ENCODE results near the gene TCN2.

Gene TCN2

DNA sequence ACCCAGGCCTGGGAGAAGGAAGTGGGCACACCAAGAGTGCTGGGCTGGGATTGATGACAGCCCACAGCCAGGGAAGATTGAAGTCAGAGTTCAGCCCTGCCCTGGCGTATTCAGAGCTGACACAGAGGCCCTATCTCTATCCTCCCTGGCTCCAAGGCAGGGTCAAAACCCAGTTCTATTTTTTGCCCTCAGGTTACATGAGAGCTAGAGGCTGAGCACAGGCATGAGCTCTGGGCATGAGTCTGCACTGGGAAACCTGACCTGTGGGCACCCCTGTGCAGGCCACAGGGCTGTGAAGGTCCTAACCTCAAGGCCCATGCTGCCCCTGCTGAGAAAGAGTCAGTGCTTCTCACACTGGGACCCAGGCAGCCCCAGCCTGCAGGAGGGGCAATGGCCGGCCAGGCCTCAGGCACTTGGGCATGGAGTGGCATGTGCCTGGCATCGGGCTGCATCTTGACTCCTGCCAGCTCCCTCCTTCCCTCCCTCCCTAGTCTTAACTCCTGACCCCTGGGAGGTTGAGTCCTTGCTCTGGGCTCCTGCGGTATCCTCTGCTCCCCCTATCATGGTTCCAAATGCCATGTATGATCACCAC lies 34.0 kb downstream of the TCN2 start:
- Histone ChIP-seq H3K4me3 (no peak overlapping the region), H3K4me1 (peaks cover 15 to 51% (median 20%) of the 10 kb centered on the region in 10 experiments), H3K4me2 (peak overlapping the region in 2 of 11 experiments; percentile 29 to 42; a peak in 2 of 22 replicates), H3K9ac (0 out of 22 replicates have a peak overlapping the region, but pooled peaks of 1 of the 11 experiments have one; percentile 45), H3K27me3 (no peaks in the 10 kb centered on the region), H3K36me3 (peaks cover 0 to 8% (median 6%) of the 10 kb centered on the region in 11 experiments; a peak in 5 of 22 replicates), H4K20me1 (peaks cover 0 to 49% (median 8%) of the 10 kb centered on the region in 11 experiments; a peak in 7 of 22 replicates), H3K27ac (no peak overlapping the region), H3K9me3 (replicated peaks in 1 of 11) (peaks cover 9 to 20% (median 12%) of the 10 kb centered on the region in 11 experiments; a peak in 21 of 22 replicates)
- no peak for TF ChIP-seq Cebpa-rat (IDR thresholded peaks at IDR 0.05)

DNA sequence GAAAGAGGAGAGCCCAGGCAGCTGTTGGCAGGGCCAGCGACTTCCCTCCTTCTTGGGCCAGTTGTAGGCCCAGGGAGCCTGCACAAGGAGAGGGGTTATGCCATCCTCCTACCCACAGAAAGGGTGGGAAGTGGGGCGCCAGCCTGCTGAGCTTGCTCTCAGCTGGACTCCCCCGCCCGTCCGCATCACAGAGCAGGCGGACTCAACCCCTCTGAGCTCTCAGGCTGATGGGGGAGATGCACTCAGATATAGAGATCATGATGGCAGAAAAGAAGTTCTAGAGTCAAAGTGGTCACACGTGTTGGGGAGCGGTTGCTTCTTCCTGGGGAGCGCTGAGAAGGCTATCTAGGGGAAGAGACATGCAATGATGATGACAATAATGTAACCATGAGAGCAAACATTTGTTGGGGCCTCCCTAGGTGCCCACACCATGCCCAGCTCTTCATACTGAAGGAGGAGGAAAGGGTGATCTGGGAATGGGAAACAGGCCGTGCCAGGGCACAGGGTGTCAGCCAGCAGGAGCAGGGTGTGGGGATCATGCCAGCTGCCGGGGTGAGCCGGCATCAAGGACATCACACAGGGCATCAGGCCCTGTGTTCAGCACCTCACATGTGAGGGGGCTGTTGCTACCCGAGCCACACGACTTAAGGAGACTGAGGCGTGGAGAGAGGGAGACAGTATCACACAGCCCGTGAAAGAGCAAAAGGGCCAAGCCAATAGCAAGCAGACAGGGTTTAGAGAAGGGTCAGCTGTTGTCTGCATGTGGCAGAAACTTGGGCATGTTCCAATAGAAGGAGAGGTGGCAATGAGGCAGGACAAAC lies 36.3 kb downstream of the TCN2 start:
- Histone ChIP-seq H3K4me3 (no peak overlapping the region), H3K4me2 (peak overlapping the region in 1 of 11 experiments; percentile 36; a peak in 1 of 22 replicates), H3K36me3 (peaks cover 0 to 17% (median 7%) of the 10 kb centered on the region in 11 experiments; a peak in 7 of 22 replicates), H3K27me3 (no peaks in the 10 kb centered on the region), H3K4me1 (peaks cover 8 to 47% (median 16%) of the 10 kb centered on the region in 10 experiments; a peak in 17 of 20 replicates), H4K20me1 (peaks cover 0 to 40% (median 6%) of the 10 kb centered on the region in 11 experiments; a peak in 5 of 22 replicates), H3K9ac (no peak overlapping the region), H3K27ac (no peak overlapping the region), H3K9me3 (replicated peaks in 1 of 11) (peaks cover 9 to 18% (median 12%) of the 10 kb centered on the region in 11 experiments; a peak in 21 of 22 replicates)
- no peak for TF ChIP-seq Cebpa-rat (IDR thresholded peaks at IDR 0.05)

DNA sequence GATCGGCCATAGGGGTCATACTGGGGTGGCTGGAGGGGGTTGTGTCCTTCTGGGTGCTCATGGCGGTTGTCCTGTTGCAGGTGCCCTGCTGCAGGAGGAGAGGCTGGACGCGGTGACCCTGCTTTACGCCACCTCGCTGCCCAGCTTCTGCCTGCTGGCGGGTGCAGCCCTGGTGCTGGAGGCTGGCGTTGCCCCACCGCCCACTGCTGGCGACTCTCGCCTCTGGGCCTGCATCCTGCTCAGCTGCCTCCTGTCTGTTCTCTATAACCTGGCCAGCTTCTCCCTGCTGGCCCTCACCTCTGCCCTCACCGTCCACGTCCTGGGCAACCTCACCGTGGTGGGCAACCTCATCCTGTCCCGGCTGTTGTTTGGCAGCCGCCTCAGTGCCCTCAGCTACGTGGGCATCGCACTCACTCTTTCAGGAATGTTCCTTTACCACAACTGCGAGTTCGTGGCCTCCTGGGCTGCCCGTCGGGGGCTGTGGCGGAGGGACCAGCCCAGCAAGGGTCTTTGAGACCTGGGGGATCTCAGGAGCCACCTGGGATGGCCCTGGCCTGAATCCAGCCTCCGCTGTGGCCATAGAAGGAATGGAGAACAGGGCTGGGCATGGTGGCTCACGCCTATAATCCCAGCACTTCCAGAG lies 39.7 kb downstream of the TCN2 start:
- Histone ChIP-seq H3K9me3 (replicated peaks in 1 of 11) (no peaks in the 10 kb centered on the region), H3K4me3 (no peak overlapping the region), H3K4me2 (peak overlapping the region in 1 of 11 experiments; percentile 68; a peak in 2 of 22 replicates), H3K36me3 (peaks cover 0 to 9% (median 0%) of the 10 kb centered on the region in 11 experiments; a peak in 4 of 22 replicates), H3K9ac (no peak overlapping the region), H4K20me1 (peaks cover 0 to 30% (median 0%) of the 10 kb centered on the region in 11 experiments; a peak in 5 of 22 replicates), H3K27me3 (no peaks in the 10 kb centered on the region), H3K27ac (0 out of 22 replicates have a peak overlapping the region, but pooled peaks of 1 of the 11 experiments have one; percentile 7), H3K4me1 (peaks cover 8 to 69% (median 36%) of the 10 kb centered on the region in 10 experiments; a peak in 18 of 20 replicates)
- TF ChIP-seq Cebpa-rat (IDR thresholded peaks at IDR 0.05): no peak

DNA sequence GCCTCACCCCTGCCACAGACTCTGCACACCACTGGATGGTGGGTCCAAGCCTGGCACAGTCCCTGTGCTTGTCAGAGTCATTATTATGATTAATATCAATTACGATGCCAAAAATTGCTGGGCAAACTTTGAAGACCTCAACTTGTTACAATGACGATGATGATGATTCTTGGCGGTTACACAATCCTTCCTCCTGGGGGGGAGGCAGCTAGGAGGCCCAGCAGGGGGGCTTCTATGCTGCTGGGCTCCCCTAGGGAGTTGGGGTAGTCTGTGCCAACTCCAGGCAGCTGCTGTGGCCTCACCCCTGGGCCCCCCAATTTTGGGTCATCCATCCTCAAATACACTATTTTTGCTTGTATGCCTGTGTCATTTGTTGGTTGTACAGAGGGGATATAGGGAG lies 40.6 kb downstream of the TCN2 start:
- H3K36me3 ChIP-seq: peaks cover 0 to 9% (median 0%) of the 10 kb centered on the region in 11 experiments; a peak in 3 of 22 replicates
- peaks cover 8 to 77% (median 36%) of the 10 kb centered on the region in 10 experiments; a peak in 18 of 20 replicates for H3K4me1 ChIP-seq
- no peak overlapping the region for H3K9ac ChIP-seq
- no peak for TF ChIP-seq Cebpa-rat (IDR thresholded peaks at IDR 0.05)
- H3K9me3 ChIP-seq (replicated peaks in 1 of 11): no peaks in the 10 kb centered on the region
- peak overlapping the region in 9 of 11 experiments; percentile 5 to 68 (median 50); a peak in 15 of 22 replicates for H3K4me2 ChIP-seq
- no peak overlapping the region for H3K4me3 ChIP-seq
- peaks cover 0 to 24% (median 0%) of the 10 kb centered on the region in 11 experiments; a peak in 5 of 22 replicates for H4K20me1 ChIP-seq
- H3K27me3 ChIP-seq: no peaks in the 10 kb centered on the region
- H3K27ac ChIP-seq: 0 out of 22 replicates have a peak overlapping the region, but pooled peaks of 1 of the 11 experiments have one; percentile 7

DNA sequence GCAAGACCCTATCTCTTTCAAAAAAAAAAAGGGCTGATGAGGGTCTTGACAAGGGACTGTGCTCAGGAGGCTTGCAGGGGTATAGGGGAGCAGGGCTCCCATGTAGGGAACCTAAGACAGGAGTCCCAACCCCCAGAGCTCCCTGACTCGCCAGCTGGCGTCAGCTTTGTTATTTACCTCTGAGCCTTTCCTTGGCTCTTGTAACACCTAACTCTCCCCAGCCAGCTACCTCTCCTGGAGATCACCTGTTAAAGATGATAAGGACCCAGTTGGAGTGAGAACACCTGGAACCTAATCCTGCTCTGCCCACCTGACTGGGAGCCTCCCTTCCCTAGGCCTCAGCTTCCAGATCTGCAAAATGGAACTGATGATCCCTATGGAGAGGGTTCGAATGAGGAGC lies 41.9 kb downstream of the TCN2 start:
- Histone ChIP-seq H3K4me3 (no peak overlapping the region), H3K4me2 (peak overlapping the region in 9 of 11 experiments; percentile 17 to 77 (median 52); a peak in 16 of 22 replicates)

DNA sequence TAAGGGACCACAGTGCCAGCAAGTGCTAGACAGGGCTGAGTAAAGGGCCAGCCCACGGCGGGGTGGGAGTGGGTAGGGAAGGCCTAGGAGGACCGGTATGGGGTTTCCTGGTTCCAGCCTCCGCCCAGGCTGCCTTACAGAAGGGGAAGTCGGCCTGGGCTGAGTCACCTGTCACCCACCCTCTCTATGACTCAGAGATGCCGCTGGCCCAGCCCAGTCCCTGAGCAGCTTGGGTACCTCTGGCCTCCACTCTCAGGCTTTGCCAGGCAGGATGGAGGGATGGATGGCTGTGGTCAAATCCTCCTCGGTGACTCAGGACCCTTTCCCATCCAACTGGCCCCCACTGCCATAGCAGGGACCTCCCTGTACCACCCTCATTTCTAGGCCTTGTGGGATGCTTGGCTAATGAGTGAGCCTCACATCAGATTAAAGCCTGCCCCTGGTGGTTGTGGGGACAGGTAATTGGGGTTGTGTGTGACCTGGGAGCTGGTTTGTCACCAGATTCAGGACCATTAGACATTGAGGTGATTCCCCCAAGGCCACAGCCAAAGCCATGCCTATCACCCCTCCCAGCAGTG lies 42.5 kb downstream of the TCN2 start:
- no peak for TF ChIP-seq Cebpa-rat (IDR thresholded peaks at IDR 0.05)
- peak overlapping the region in 6 of 11 experiments; percentile 22 to 65 (median 52); a peak in 9 of 22 replicates for H3K27ac ChIP-seq
- no peaks in the 10 kb centered on the region for H3K9me3 ChIP-seq (replicated peaks in 1 of 11)
- H3K4me2 ChIP-seq: peak overlapping the region in 9 of 11 experiments; percentile 17 to 77 (median 52); a peak in 17 of 22 replicates
- H4K20me1 ChIP-seq: peaks cover 0 to 9% (median 0%) of the 10 kb centered on the region in 11 experiments; a peak in 3 of 22 replicates
- peaks cover 0 to 17% (median 0%) of the 10 kb centered on the region in 11 experiments; a peak in 8 of 22 replicates for H3K36me3 ChIP-seq
- 0 out of 22 replicates have a peak overlapping the region, but pooled peaks of 1 of the 11 experiments have one; percentile 16 for H3K9ac ChIP-seq
- no peaks in the 10 kb centered on the region for H3K27me3 ChIP-seq
- peaks cover 8 to 63% (median 36%) of the 10 kb centered on the region in 10 experiments; a peak in 18 of 20 replicates for H3K4me1 ChIP-seq
- no peak overlapping the region for H3K4me3 ChIP-seq

More for the DNA sequence above, 41.9 kb downstream of the TCN2 start:
- TF ChIP-seq Cebpa-rat (IDR thresholded peaks at IDR 0.05): no peak
- H3K36me3 ChIP-seq: peaks cover 0 to 10% (median 0%) of the 10 kb centered on the region in 11 experiments; a peak in 3 of 22 replicates
- no peaks in the 10 kb centered on the region for H3K27me3 ChIP-seq
- peak overlapping the region in 6 of 11 experiments; percentile 22 to 65 (median 52); a peak in 9 of 22 replicates for H3K27ac ChIP-seq
- peaks cover 0 to 15% (median 0%) of the 10 kb centered on the region in 11 experiments; a peak in 4 of 22 replicates for H4K20me1 ChIP-seq
- peak overlapping the region in 1 of 11 experiments; percentile 16; a peak in 1 of 22 replicates for H3K9ac ChIP-seq
- peaks cover 8 to 67% (median 36%) of the 10 kb centered on the region in 10 experiments; a peak in 18 of 20 replicates for H3K4me1 ChIP-seq
- no peaks in the 10 kb centered on the region for H3K9me3 ChIP-seq (replicated peaks in 1 of 11)

DNA sequence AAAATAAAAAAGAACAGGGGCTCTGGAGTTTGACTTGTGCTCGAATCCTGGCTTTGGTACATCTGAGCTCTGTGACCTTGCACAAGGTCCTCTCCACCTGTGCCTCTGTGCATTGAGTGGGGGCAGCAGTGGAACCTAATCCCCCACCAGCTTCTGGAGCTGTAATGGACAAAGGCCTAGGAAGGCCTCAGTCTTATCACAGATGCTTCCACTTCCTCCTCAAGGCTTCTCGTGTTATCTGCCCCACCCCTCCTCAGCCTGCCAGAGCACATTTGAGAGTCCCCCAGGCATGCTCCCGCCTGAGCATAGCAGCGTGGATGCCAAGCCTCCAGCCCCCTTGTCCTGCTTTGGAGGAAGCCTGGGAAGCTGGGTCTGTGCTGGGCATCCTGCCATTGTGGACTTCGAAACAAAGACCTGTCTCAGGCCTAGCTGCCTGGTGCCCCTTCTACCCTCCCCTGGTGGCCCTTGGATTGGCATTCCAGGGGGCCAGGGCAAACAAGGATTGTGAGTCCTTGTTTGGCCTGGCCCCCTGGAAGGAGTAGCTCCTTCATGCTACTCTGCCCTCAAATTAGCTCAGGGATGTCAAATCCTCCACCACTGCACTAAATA lies 43.6 kb downstream of the TCN2 start:
- H3K27me3 ChIP-seq: no peaks in the 10 kb centered on the region
- peaks cover 8 to 66% (median 36%) of the 10 kb centered on the region in 10 experiments; a peak in 18 of 20 replicates for H3K4me1 ChIP-seq
- no peak overlapping the region for H3K4me3 ChIP-seq
- no peak for TF ChIP-seq Cebpa-rat (IDR thresholded peaks at IDR 0.05)
- no peaks in the 10 kb centered on the region for H3K9me3 ChIP-seq (replicated peaks in 1 of 11)
- H4K20me1 ChIP-seq: peaks cover 0 to 9% (median 0%) of the 10 kb centered on the region in 11 experiments; a peak in 2 of 22 replicates
- H3K9ac ChIP-seq: peak overlapping the region in 3 of 11 experiments; percentile 16 to 28 (median 23); a peak in 2 of 22 replicates
- peak overlapping the region in 6 of 11 experiments; percentile 3 to 59 (median 35); a peak in 10 of 22 replicates for H3K27ac ChIP-seq
- H3K4me2 ChIP-seq: peak overlapping the region in 9 of 11 experiments; percentile 0 to 76 (median 23); a peak in 14 of 22 replicates
- H3K36me3 ChIP-seq: peaks cover 0 to 22% (median 0%) of the 10 kb centered on the region in 11 experiments; a peak in 8 of 22 replicates
